Pancreas (tissue), 10 donors: ENCODE results near the gene KCNK7. TPM values are rescaled to one million over a fixed set of nuclear protein-coding genes. Genes with fewer than 3 reads are reported as not detected.
A peak's percentile ranks its signal among the peaks of the same experiment; 100 is the strongest.

Experiments used
- ATAC-seq, 4 donors: fragments of 200-7000 bp; cut with Tn5 transposase; one replicate each; pipeline versions ENCODE4 v1.8.0 to v1.9.1; 2020; ENCODE audit warnings: mild to moderate bottlenecking in 4 of 4, moderate library complexity in 4 of 4
- DNase-seq, 6 donors: peaks; one replicate each; pipeline ENCODE4 v3.0.0-alpha.2; 2020
- FAIRE-seq: peaks from 2 replicates; lab custom pipeline; 2012; peaks lifted over from hg19 to GRCh38; lab: Jason Lieb, UNC
- H3K27ac ChIP-seq, 4 donors: fragments of 200-600 bp; sonication (generic); 1 replicate in 3 of 4; 2 replicates in 1 of 4; pipeline versions ENCODE4 v1.5.0 to v1.8.0; 2020
- H3K27me3 ChIP-seq, 4 donors: fragments of 200-600 bp; one replicate each; pipeline ENCODE4 v1.8.0; 2021
- H3K36me3 ChIP-seq, 3 donors: fragments of 200-600 bp; sonication (generic) in 1 of 3; one replicate each; pipeline versions ENCODE4 v1.5.0 to v1.8.0; 2020 to 2021
- H3K4me1 ChIP-seq, 3 donors: fragments of 200-600 bp; one replicate each; pipeline ENCODE4 v1.8.0; 2021
- H3K4me3 ChIP-seq, 4 donors: fragments of 200-600 bp; sonication (generic) in 2 of 4; one replicate each; pipeline versions ENCODE4 v1.5.0 to v1.8.0; 2020 to 2021
- H3K9me3 ChIP-seq, 4 donors: fragments of 200-600 bp; one replicate each; pipeline ENCODE4 v1.8.0; 2021
- CTCF ChIP-seq, 4 donors: fragments of 200-600 bp; sonication (generic) in 3 of 4; IDR thresholded peaks; one replicate each; pipeline versions ENCODE4 v1.5.0 to v1.8.0; 2021; ENCODE audit warnings: antibody characterized with exemption in 4 of 4
- WGBS, 2 donors: extraction: QIAGEN DNeasy Blood & Tissue Kit; methylation state at CpG; one replicate each; pipeline ENCODE4 v1.1.7; 2013; 5-methylcytosine and 5-hydroxymethylcytosine counted together
- intact Hi-C, 3 donors: fragments of 100-400 bp; cut with DNase I; formaldehyde crosslinking; loops; one replicate each; pipeline versions ENCODE4 v1.11.1 to v1.14.2; 2022
- polyA plus RNA-seq, 2 donors: library from polyadenylated mRNA; stranded (reverse); fragments of 200-250 nt; gene quantifications; one replicate each; pipeline ENCODE4 v1.2.3, GENCODE V29; 2013
- total RNA-seq, 6 donors: library from RNA; stranded (reverse); fragmentation: NEBNext Ultra II Directional in 4 of 6; extraction: Animal tissue kit (Norgen Biotek cat#: 25700) in 4 of 6; gene quantifications; one replicate each; pipeline versions ENCODE4 v1.2.1 to v1.2.4, GENCODE V29; 2021 to 2023
- donor health status: healthy with polysubstance abuse.
- donor health status: DM: no; HTN: no; CAD: no; lungs with moderate emphysema.
- donor health status: DM: no; HTN: no; CAD: no.
- donor health status: control.
- donor health status: control.
- donor health status: Bipolar disorder and iron deficiency.
- donor health status: DM: yes; HTN: yes; CAD: no.
- donor health status: DM: no; HTN: no; CAD: no.
- donor health status: DM: no; HTN: no; CAD: no.
- donor health status: DM: yes; HTN: yes; CAD: no.

The KCNK7 gene
- total and polyA plus RNA-seq, 8 donors = 0.19 to 1.6 (median 0.84) TPM; not detected in 3

GRCh38 chr11:65586247-65586630, 9.4 kb downstream of the KCNK7 start:
- no peak for FAIRE-seq
- no peak for DNase-seq
- no peaks in the 10 kb centered on the region for H3K27me3 ChIP-seq
- no peaks in the 10 kb centered on the region for H3K9me3 ChIP-seq
- H3K4me1 ChIP-seq = no peaks in the 10 kb centered on the region
- no peak for ATAC-seq
- intact Hi-C loops = loop anchor here in 1 of 3 donors (10.0 kb wide), 1 partner anchor 51 kb away; no protein-coding TSS in a partner anchor
- no peak overlapping the region for H3K27ac ChIP-seq
- H3K36me3 ChIP-seq = no peaks in the 10 kb centered on the region
- no peak overlapping the region for H3K4me3 ChIP-seq
- WGBS, 2 donors = 87 to 90% methylated on average over 4 of the region's 4 CpGs
- no peak for TF ChIP-seq CTCF (IDR thresholded peaks at IDR 0.05)

GRCh38 chr11:65585396-65586246, 10.0 kb downstream of the KCNK7 start:
- DNase-seq (peak in 2 of 6 donors; percentile 66 to 75), FAIRE-seq (no peak)

GRCh38 chr11:65584723-65585171, 10.9 kb downstream of the KCNK7 start:
- Histone ChIP-seq H3K4me1 (no peaks in the 10 kb centered on the region), H3K36me3 (no peaks in the 10 kb centered on the region), H3K27ac (no peak overlapping the region), H3K9me3 (no peaks in the 10 kb centered on the region), H3K27me3 (no peaks in the 10 kb centered on the region), H3K4me3 (no peak overlapping the region)
- intact Hi-C loops = loop anchor here in 1 of 3 donors (10.0 kb wide), 1 partner anchor 50 kb away; no protein-coding TSS in a partner anchor
- DNase-seq (peak in 1 of 6 donors; percentile 40), ATAC-seq (peak in 2 of 4 donors; percentile 20 to 43), FAIRE-seq (no peak)
- WGBS, 2 donors = 27% methylated on average over 44 to 46 of the region's 46 CpGs
- TF ChIP-seq CTCF (IDR thresholded peaks at IDR 0.05) = no peak

More at GRCh38 chr11:65585396-65586246, 10.0 kb downstream of the KCNK7 start:
- intact Hi-C loops = loop anchor here in 1 of 3 donors (10.0 kb wide), 1 partner anchor 51 kb away; no protein-coding TSS in a partner anchor
- H3K4me3 ChIP-seq = no peak overlapping the region
- no peaks in the 10 kb centered on the region for H3K36me3 ChIP-seq
- no peak for TF ChIP-seq CTCF (IDR thresholded peaks at IDR 0.05)
- H3K27ac ChIP-seq = no peak overlapping the region
- no peak for ATAC-seq
- WGBS, 2 donors = 47 to 49% methylated on average over 47 to 51 of the region's 51 CpGs
- H3K27me3 ChIP-seq = no peaks in the 10 kb centered on the region
- no peaks in the 10 kb centered on the region for H3K4me1 ChIP-seq
- no peaks in the 10 kb centered on the region for H3K9me3 ChIP-seq

GRCh38 chr11:65584106-65584505, 11.5 kb downstream of the KCNK7 start:
- Histone ChIP-seq H3K36me3 (no peaks in the 10 kb centered on the region), H3K4me3 (no peak overlapping the region), H3K9me3 (no peaks in the 10 kb centered on the region), H3K27me3 (no peaks in the 10 kb centered on the region), H3K27ac (no peak overlapping the region), H3K4me1 (no peaks in the 10 kb centered on the region)
- FAIRE-seq = no peak
- no peak for TF ChIP-seq CTCF (IDR thresholded peaks at IDR 0.05)
- no peak for DNase-seq
- ATAC-seq = no peak
- 71 to 72% methylated on average over 8 of the region's 8 CpGs for WGBS, 2 donors
- intact Hi-C loops = loop anchor here in 1 of 3 donors (10.0 kb wide), 1 partner anchor 49 kb away; no protein-coding TSS in a partner anchor
